Neutrophil (primary cell): ENCODE results near the gene WBP2.

Experiments
- H3K27ac ChIP-seq: fragments of 200-600 bp; sonication (generic); 2 replicates; pipeline ENCODE4 v1.5.1; 2016; ENCODE audit warnings: mild to moderate bottlenecking, moderate library complexity
- H3K27me3 ChIP-seq: fragments of 200-600 bp; sonication (generic); 2 replicates; pipeline ENCODE4 v1.6.0; 2016; ENCODE audit warnings: mild to moderate bottlenecking
- H3K36me3 ChIP-seq: fragments of 200-600 bp; sonication (generic); 2 replicates; pipeline ENCODE4 v1.5.1; 2017
- H3K4me1 ChIP-seq, 2 experiments: fragments of 200-600 bp in 1 of 2; sonication (generic) in 1 of 2; 1 replicate in 1 of 2; 2 replicates in 1 of 2; pipeline versions ENCODE4 v1.5.1 to v1.6.1; 2013 to 2016; ENCODE audit warnings: low read depth in 1 of 2, low read length in 1 of 2, mild to moderate bottlenecking in 1 of 2, moderate library complexity in 1 of 2; ENCODE audit not compliant: control insufficient read depth in 1 of 2, insufficient read depth in 1 of 2
- H3K4me3 ChIP-seq, 2 experiments: fragments of 200-600 bp in 1 of 2; sonication (generic) in 1 of 2; 1 replicate in 1 of 2; 2 replicates in 1 of 2; pipeline ENCODE4 v1.5.1; 2013 to 2016; ENCODE audit warnings: low read depth in 1 of 2, low read length in 1 of 2, mild to moderate bottlenecking in 1 of 2, moderate library complexity in 1 of 2
- H3K9me3 ChIP-seq: fragments of 200-600 bp; sonication (generic); 2 replicates; pipeline ENCODE4 v1.5.1; 2016
- CTCF ChIP-seq: fragments of 200-600 bp; sonication (generic); IDR thresholded peaks from 2 replicates; pipeline ENCODE4 v1.5.1; 2016; ENCODE audit warnings: antibody characterized with exemption

The WBP2 gene

GRCh38 chr17:75881678-75882454 is 26.7 kb upstream of the WBP2 start:
- peaks cover 62% of the 10 kb centered on the region for H3K27me3 ChIP-seq
- no peak overlapping the region for H3K27ac ChIP-seq
- H3K36me3 ChIP-seq, result no peaks in the 10 kb centered on the region
- peaks cover 27 to 34% of the 10 kb centered on the region in 2 experiments for H3K4me1 ChIP-seq
- TF ChIP-seq CTCF, result no peak
- no peak overlapping the region for H3K4me3 ChIP-seq
- H3K9me3 ChIP-seq, result no peaks in the 10 kb centered on the region

- no peaks in the 10 kb centered on the region for H3K9me3 ChIP-seq
- H3K36me3 ChIP-seq, result no peaks in the 10 kb centered on the region
- H3K4me3 ChIP-seq, result no peak overlapping the region
- TF ChIP-seq CTCF, result no peak
- H3K27ac ChIP-seq, result no peak overlapping the region
- H3K27me3 ChIP-seq, result peaks cover 78% of the 10 kb centered on the region
- H3K4me1 ChIP-seq, result peaks cover 41% of the 10 kb centered on the region in 2 experiments
Measured at GRCh38 chr17:75880266-75880665, 25.1 kb upstream of the WBP2 start.

- Histone ChIP-seq H3K9me3 (no peaks in the 10 kb centered on the region), H3K27me3 (peaks cover 94% of the 10 kb centered on the region), H3K4me3 (peak within 1 kb of the TSS; percentile 49 to 56), H3K36me3 (no peaks in the 10 kb centered on the region), H3K4me1 (peaks cover 32 to 35% of the 10 kb centered on the region in 2 experiments), H3K27ac (peak within 1 kb of the TSS; percentile 11)
- TF ChIP-seq CTCF, result no peak
Measured at GRCh38 chr17:75878174-75878998, 23.3 kb upstream of the WBP2 start, which contains the start of gene TRIM47. Gene TRIM47 (minus strand): TSS chr17:75878581. CDS start chr17:75878548, 33 bp downstream.

GRCh38 chr17:75877752-75878173 is 22.6 kb upstream of the WBP2 start:
- Histone ChIP-seq H3K36me3 (no peaks in the 10 kb centered on the region), H3K4me3 (peak overlapping the region; percentile 49 to 56), H3K27me3 (peaks cover 91% of the 10 kb centered on the region), H3K4me1 (peaks cover 32 to 35% of the 10 kb centered on the region in 2 experiments), H3K27ac (peak overlapping the region; percentile 11), H3K9me3 (no peaks in the 10 kb centered on the region)
- TF ChIP-seq CTCF, result peak; percentile 74

GRCh38 chr17:75876938-75877751 is 22.0 kb upstream of the WBP2 start:
- no peaks in the 10 kb centered on the region for H3K9me3 ChIP-seq
- H3K36me3 ChIP-seq, result no peaks in the 10 kb centered on the region
- H3K27ac ChIP-seq, result no peak overlapping the region
- TF ChIP-seq CTCF, result no peak
- H3K4me3 ChIP-seq, result peak overlapping the region; percentile 49 to 56
- peaks cover 85% of the 10 kb centered on the region for H3K27me3 ChIP-seq
- H3K4me1 ChIP-seq, result peaks cover 32 to 35% of the 10 kb centered on the region in 2 experiments
